Measurements from ENCODE around the gene CDCP1.
A peak's percentile ranks its signal among the peaks of the same experiment; 100 is the strongest.

CDCP1 gene

GRCh38 chr3:45049807-45050206, 96.4 kb downstream of the CDCP1 start:
- no peak for DNase-seq

GRCh38 chr3:45048244-45048643, 97.9 kb downstream of the CDCP1 start:
- no peak for DNase-seq

- no peak for DNase-seq
These were observed 102.4 kb downstream of the CDCP1 start for GRCh38 chr3:45043728-45044299.

GRCh38 chr3:45042162-45042561, 104.0 kb downstream of the CDCP1 start:
- no peak for DNase-seq

- DNase-seq, result no peak
These were observed 104.5 kb downstream of the CDCP1 start for GRCh38 chr3:45041666-45042065.

GRCh38 chr3:45037720-45038455, 108.3 kb downstream of the CDCP1 start:
- DNase-seq, result peak; percentile 95

GRCh38 chr3:45035441-45036301, 110.5 kb downstream of the CDCP1 start:
- no peak for DNase-seq

- peak; percentile 10 for DNase-seq
These were observed 111.4 kb downstream of the CDCP1 start for GRCh38 chr3:45034612-45035252.

- no peak for DNase-seq
These were observed 112.4 kb downstream of the CDCP1 start for GRCh38 chr3:45033791-45034190.

All from CD4-positive, alpha-beta T cell treated with Interleukin-17A for 1 hour (primary cell).